MCF 10A (cell line): ENCODE results near the gene PRR19. TPM values are rescaled to one million over a fixed set of nuclear protein-coding genes. Genes with fewer than 3 reads are reported as not detected.
A peak's percentile ranks its signal among the peaks of the same experiment; 100 is the strongest.

ENCODE experiments used
- BruUV-seq: library from RNA; stranded (reverse); fragments of 400-500 nt; replicated peaks from 2 replicates; lab custom pipeline; 2021; lab: Mats Ljungman, UMichigan
- CTCF ChIA-PET: fragments of 300-600 bp; sonication (Branson Sonifier 250); formaldehyde crosslinking; extraction: SDS; loops from one replicate; lab custom pipeline; 2021; ENCODE audit warnings: antibody characterized with exemption, inconsistent platforms; lab: Yijun Ruan, JAX
- POLR2A ChIA-PET: fragments of 300-600, 350-650 bp; sonication (Branson Sonifier 250); formaldehyde crosslinking; extraction: SDS; loops from one replicate; lab custom pipeline; 2020; ENCODE audit warnings: antibody characterized with exemption, inconsistent platforms; lab: Yijun Ruan, JAX
- DNase-seq: peaks from one replicate; pipeline ENCODE4 v3.0.0-alpha.2; 2018; ENCODE audit not compliant: unreplicated experiment
- H3K27ac Mint-ChIP-seq: one replicate; pipeline ENCODE4 v1.8.0; 2022; ENCODE audit warnings: mild to moderate bottlenecking, low read depth, mixed read lengths; ENCODE audit not compliant: unreplicated experiment
- H3K27me3 Mint-ChIP-seq: one replicate; pipeline ENCODE4 v1.8.0; 2022; ENCODE audit warnings: mixed read lengths; ENCODE audit not compliant: insufficient read depth, unreplicated experiment
- H3K36me3 Mint-ChIP-seq: one replicate; pipeline ENCODE4 v1.8.0; 2022; ENCODE audit warnings: mild to moderate bottlenecking, moderate library complexity, mixed read lengths; ENCODE audit not compliant: insufficient read depth, unreplicated experiment
- H3K4me1 Mint-ChIP-seq: one replicate; pipeline ENCODE4 v1.8.0; 2022; ENCODE audit warnings: mixed read lengths; ENCODE audit not compliant: insufficient read depth, unreplicated experiment
- H3K4me3 Mint-ChIP-seq: one replicate; pipeline ENCODE4 v1.8.0; 2022; ENCODE audit warnings: mild to moderate bottlenecking, moderate library complexity, mixed read lengths; ENCODE audit not compliant: unreplicated experiment
- H3K9me3 Mint-ChIP-seq: one replicate; pipeline ENCODE4 v1.8.0; 2022; ENCODE audit warnings: mixed read lengths; ENCODE audit not compliant: unreplicated experiment
- intact Hi-C: fragments of 100-400 bp; cut with micrococcal nuclease; formaldehyde crosslinking; loops from 2 replicates; pipeline ENCODE4 v1.14.1; 2022
- total RNA-seq: library from RNA; stranded (reverse); gene quantifications from 2 replicates; pipeline ENCODE4 v1.2.3, GENCODE V29; 2022
- TF ChIP-seq, protein P1 (sequence below): fragments of 200-600 bp; IDR thresholded peaks from one replicate; pipeline ENCODE4 v1.8.0; 2022; ENCODE audit warnings: antibody characterized with exemption, mild to moderate bottlenecking; ENCODE audit not compliant: unreplicated experiment

Gene PRR19
- total RNA-seq, 1 experiment from 2014 or later = 0.30 TPM

DNA sequence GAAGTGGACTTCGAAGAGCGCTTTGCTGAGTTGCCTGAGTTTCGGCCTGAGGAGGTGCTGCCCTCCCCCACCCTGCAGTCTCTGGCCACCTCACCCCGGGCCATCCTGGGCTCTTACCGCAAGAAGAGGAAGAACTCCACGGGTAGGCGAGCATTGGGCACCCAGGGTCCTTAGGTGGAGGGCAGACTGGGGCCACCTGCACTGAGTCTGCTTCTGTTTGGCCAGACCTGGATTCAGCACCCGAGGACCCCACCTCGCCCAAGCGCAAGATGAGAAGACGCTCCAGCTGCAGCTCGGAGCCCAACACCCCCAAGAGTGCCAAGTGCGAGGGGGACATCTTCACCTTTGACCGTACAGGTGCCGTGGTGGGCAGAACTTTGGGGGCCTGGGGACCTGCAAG is 8.0 kb upstream of the PRR19 start:
- BruUV-seq = no TSS peak
- H3K4me3 Mint-ChIP-seq = no peak overlapping the region

DNA sequence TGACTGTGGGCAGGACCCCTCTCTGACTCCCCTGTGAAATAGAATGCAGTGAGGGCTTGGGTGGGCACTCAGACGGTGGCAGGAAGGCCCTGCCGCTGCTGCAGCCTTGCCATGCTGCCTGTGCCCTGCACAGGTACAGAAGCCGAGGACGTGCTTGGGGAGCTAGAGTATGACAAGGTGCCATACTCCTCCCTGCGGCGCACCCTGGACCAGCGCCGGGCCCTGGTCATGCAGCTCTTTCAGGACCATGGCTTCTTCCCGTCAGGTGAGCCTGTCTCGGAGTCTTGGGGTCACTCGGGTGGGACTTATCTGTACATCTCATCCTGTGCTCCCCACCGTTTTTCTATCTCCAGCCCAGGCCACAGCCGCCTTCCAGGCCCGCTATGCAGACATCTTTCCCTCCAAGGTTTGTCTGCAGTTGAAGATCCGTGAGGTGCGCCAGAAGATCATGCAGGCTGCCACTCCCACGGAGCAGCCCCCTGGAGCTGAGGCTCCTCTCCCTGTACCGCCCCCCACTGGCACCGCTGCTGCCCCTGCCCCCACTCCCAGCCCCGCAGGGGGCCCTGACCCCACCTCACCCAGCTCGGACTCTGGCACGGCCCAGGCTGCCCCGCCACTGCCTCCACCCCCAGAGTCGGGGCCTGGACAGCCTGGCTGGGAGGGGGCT is 7.3 kb upstream of the PRR19 start:
- H3K9me3 Mint-ChIP-seq = no peaks in the 10 kb centered on the region
- CTCF ChIA-PET = interaction anchor here (0.6 to 4.4 kb wide), 8 partner anchors 9 to 49 kb away, joined by 3 to 44 read pairs (median 4); no protein-coding TSS in a partner anchor
- intact Hi-C loops = loop anchor here (5.0 kb wide), 1 partner anchor 52 kb away; the partner anchor contains the start of gene GSK3A
- BruUV-seq = no TSS peak
- H3K4me1 Mint-ChIP-seq = peaks cover 6% of the 10 kb centered on the region
- TF ChIP-seq, protein P1, sequence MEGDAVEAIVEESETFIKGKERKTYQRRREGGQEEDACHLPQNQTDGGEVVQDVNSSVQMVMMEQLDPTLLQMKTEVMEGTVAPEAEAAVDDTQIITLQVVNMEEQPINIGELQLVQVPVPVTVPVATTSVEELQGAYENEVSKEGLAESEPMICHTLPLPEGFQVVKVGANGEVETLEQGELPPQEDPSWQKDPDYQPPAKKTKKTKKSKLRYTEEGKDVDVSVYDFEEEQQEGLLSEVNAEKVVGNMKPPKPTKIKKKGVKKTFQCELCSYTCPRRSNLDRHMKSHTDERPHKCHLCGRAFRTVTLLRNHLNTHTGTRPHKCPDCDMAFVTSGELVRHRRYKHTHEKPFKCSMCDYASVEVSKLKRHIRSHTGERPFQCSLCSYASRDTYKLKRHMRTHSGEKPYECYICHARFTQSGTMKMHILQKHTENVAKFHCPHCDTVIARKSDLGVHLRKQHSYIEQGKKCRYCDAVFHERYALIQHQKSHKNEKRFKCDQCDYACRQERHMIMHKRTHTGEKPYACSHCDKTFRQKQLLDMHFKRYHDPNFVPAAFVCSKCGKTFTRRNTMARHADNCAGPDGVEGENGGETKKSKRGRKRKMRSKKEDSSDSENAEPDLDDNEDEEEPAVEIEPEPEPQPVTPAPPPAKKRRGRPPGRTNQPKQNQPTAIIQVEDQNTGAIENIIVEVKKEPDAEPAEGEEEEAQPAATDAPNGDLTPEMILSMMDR = no peak
- H3K27me3 Mint-ChIP-seq = no peaks in the 10 kb centered on the region
- no peak for DNase-seq
- peaks cover 55% of the 10 kb centered on the region for H3K36me3 Mint-ChIP-seq
- no peak overlapping the region for H3K4me3 Mint-ChIP-seq
- POLR2A ChIA-PET = interaction anchor here (0.7 kb wide), 1 partner anchor 52 kb away, joined by 3 read pairs; no protein-coding TSS in a partner anchor
- H3K27ac Mint-ChIP-seq = no peak overlapping the region

More for the DNA sequence above, 8.0 kb upstream of the PRR19 start:
- ChIA-PET CTCF (interaction anchor here (0.8 kb wide), 1 partner anchor 185 kb away, joined by 3 read pairs; no protein-coding TSS in a partner anchor), POLR2A (interaction anchor here (0.7 to 1.0 kb wide), 2 partner anchors 8 to 9 kb away, joined by 3 read pairs; partner anchors contain the start of gene PAFAH1B3)
- Mint-ChIP-seq H3K27ac (no peak overlapping the region), H3K9me3 (no peaks in the 10 kb centered on the region), H3K27me3 (no peaks in the 10 kb centered on the region), H3K36me3 (peaks cover 62% of the 10 kb centered on the region), H3K4me1 (peaks cover 6% of the 10 kb centered on the region)
- intact Hi-C loops = no loop called here
- TF ChIP-seq, protein P1 = no peak
- DNase-seq = no peak

DNA sequence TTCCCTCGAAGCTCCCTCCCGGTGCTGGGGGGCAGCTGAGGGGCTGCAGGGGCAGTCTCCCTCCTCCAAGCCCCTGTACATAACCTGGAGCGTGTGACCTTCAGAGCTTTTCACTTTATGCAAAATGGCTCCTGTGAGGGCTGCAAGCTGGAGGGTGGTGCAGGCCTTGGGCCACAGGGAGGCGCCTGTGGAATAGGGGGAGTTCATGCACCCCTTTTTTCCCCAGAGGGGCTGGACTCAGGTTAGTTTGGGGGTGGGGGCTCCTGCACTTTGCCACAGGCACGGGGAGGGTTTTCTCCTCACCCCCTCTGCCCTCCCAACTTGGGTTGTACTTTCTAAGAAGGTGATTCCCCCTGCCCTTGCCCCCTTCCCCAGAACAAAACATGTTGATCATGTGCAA is 6.6 kb upstream of the PRR19 start:
- intact Hi-C loops = loop anchor here (5.0 kb wide), 1 partner anchor 53 kb away; the partner anchor contains the start of gene GSK3A
- peaks cover 48% of the 10 kb centered on the region for H3K36me3 Mint-ChIP-seq
- H3K4me3 Mint-ChIP-seq = no peak overlapping the region
- H3K9me3 Mint-ChIP-seq = no peaks in the 10 kb centered on the region
- peaks cover 6% of the 10 kb centered on the region for H3K4me1 Mint-ChIP-seq
- no peak overlapping the region for H3K27ac Mint-ChIP-seq
- ChIA-PET CTCF (interaction anchor here (0.6 to 4.4 kb wide), 15 partner anchors 8 to 202 kb away, joined by 3 to 44 read pairs (median 4); partner anchors contain the start of gene ERF), POLR2A (interaction anchor here (0.7 kb wide), 2 partner anchors 48 to 52 kb away, joined by 3 read pairs; no protein-coding TSS in a partner anchor)
- TSS peak; percentile 23 for BruUV-seq
- H3K27me3 Mint-ChIP-seq = no peaks in the 10 kb centered on the region
- TF ChIP-seq, protein P1 = no peak
- DNase-seq = no peak
